Stimulated activated naive CD4-positive, alpha-beta T cell treated with Interleukin-2 at 50 U/mL for 16 hours (primary cell): ENCODE measurements around the gene LRRC8E.
A peak's percentile ranks its signal among the peaks of the same experiment; 100 is the strongest.

Experiments used
- DNase-seq: peaks from one replicate; lab custom pipeline; 2025; lab: John Stamatoyannopoulos, UW

Gene LRRC8E

GRCh38 chr19:7888145-7888825 lies at the start of gene LRRC8E:
TSS of gene LRRC8E (plus strand) at chr19:7888510. CDS start at chr19:7895604, 7,094 bp downstream.
- peak; percentile 18 for DNase-seq

- no peak for DNase-seq
These were observed 48.8 kb upstream of the LRRC8E start for GRCh38 chr19:7839476-7839875.

GRCh38 chr19:7840629-7841028 lies 47.7 kb upstream of the LRRC8E start:
- no peak for DNase-seq

- no peak for DNase-seq
These were observed 46.3 kb upstream of the LRRC8E start for GRCh38 chr19:7841751-7842660.

- DNase-seq: no peak
These were observed 45.5 kb upstream of the LRRC8E start for GRCh38 chr19:7842661-7843294.

- DNase-seq: no peak
These were observed 44.8 kb upstream of the LRRC8E start for GRCh38 chr19:7843521-7843920.

- DNase-seq: no peak
These were observed 43.9 kb upstream of the LRRC8E start for GRCh38 chr19:7844405-7844804.

DNA sequence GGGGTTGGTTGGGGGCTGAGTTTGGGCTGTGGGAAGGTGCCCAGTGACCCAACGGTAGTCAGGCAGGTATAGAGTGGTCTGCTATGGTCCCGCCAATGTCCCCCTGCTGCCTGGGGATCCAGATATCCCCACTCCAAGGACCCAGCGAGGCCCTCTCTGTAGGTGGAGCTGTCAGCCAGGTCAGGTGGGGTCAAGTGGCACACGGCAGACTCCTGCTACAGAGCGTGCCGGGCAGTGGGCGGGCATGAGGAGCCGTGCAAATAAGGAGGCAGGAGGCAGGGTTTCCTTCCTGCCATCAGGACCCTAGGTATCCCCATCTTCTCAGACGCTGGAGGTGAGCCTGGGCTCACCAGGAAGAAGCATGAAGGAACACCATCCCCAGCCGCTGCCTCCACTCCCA lies 43.4 kb upstream of the LRRC8E start:
- DNase-seq: no peak

- DNase-seq: no peak
These were observed 42.7 kb upstream of the LRRC8E start for GRCh38 chr19:7845390-7846154.

DNA sequence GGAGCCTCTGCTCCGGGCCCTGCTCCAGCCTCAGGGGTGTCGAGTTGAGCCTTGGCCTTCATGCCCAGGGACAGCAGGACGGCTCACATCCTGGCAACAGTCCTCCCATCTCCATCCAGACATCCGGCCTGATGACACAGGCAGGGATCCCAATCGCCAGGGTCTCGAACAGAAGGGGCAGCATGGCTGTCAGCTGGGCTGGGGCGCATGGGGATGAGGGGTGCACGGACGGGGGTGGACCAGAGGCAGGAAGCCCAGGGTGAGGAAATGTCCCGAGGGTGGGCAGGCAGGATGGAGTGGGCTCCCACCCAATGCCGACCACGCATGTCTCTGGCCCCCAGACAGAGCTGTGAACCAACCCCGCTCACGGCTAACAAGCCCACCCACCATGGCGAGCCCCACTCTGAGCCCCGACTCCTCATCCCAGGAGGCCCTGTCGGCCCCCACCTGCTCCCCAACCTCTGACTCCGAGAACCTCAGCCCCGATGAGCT lies 42.1 kb upstream of the LRRC8E start:
- DNase-seq: no peak

- no peak for DNase-seq
These were observed 40.6 kb upstream of the LRRC8E start for GRCh38 chr19:7847664-7848063.

GRCh38 chr19:7848779-7849457 lies 39.4 kb upstream of the LRRC8E start:
- DNase-seq: no peak

DNA sequence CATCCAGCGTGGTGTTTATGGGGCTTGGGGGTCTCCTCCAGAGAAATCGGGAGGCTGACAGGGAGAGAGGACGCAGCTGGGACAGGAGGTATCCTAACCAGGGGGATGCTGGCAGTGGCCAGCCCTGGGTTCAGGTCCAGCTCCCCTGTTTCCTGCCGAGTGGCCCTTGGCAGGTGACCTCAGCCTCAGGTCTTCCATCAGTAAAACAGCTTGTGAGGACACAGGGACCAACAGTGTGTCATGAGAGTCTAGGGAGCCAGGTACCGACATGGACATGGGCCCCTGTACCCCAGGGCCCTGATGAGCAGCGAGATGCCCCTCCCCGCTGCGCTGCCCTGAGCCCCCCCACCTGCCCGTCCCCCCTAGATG lies 38.7 kb upstream of the LRRC8E start:
- DNase-seq: no peak

DNA sequence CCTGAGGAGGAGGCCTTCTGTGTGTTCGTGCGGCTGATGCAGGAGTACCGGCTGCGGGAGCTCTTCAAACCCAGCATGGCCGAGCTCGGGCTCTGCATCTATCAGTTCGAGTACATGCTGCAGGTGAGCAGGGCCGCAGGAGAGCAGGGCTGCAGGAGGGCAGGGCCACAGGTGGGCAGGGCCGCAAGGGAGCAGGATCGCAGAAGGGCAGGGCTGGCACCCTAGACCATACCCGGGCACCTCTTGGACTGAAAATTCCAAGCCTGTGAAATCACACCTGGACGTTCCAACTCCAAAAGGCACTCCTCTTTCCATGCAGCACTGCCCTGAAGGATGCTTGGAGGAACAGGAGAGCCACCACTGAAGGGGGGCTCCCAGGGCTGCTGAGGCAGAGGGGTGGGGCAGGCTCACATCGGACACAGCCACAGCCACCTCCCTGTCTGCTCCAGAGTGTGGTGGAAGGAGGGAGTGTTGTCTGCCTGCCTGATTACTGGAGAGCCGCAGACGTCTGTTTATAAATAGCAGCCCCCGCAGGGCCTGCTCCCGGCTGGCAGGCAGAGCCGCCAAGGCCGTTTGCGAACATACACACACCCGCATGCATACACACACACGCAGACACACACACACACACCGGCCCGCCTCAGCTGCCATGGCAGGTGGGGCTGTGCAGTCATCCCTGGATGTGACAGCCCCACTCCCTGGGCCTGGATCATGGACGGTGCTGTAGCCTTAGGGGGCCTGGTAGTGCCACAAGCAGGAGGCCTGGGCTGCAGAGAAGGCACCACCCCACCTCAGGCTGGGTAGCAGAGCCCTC lies 38.1 kb upstream of the LRRC8E start:
- DNase-seq: no peak

GRCh38 chr19:7850945-7851622 lies 37.2 kb upstream of the LRRC8E start:
- no peak for DNase-seq

- DNase-seq: no peak
These were observed 36.4 kb upstream of the LRRC8E start for GRCh38 chr19:7851623-7852500.

GRCh38 chr19:7852851-7853769 lies 35.2 kb upstream of the LRRC8E start:
- DNase-seq: peak; percentile 60

DNA sequence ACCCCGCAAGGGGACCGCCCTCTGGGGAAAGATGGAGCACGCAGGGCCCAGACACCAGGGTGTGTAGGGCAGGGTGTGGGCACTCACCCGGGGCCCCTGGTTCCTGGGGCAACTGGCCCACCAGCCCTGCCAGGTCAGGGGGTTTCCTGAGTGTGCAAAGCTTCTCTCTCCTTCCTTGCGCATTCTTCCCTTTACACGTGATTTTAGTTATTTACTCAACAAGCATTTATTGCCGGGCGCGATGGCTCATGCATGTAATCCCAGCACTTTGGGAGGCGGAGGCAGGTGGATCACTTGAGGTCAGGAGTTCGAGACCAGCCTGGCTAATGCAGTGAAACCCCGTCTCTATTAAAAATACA lies 34.6 kb upstream of the LRRC8E start:
- DNase-seq: no peak
